ENCODE data around the gene RCOR3.
"Not testable (repeated sequence)": the region's sequence is repeated elsewhere in the genome, so short reads cannot be mapped to it uniquely, and the experiment has no call there.

RCOR3 gene

GRCh38 chr1:211258756-211259637 is at the start of gene RCOR3:
Gene RCOR3, plus strand, starts transcription at chr1:211259366. Its CDS starts 195 bp downstream, at chr1:211259561.
- DNase-seq (ENCODE audit: low spot score) = peak; percentile 87

DNA sequence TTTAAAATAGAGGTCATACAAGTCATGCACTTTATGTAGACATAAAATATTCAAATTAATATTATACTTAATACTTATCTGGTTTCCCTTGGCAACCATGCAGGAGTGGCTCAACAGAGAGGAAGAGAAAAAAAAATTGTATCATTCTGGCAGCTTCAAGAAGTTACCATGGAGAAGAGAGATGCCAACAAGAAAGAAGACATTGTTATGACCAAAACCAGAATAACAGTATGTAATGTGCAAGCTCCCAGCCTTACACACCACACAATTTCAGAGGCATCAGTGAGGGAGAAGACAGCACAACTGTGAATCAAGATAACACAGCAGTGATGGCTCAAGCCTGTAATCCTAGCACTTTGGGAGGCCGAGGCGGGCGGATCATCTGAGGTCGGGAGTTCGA is 49.1 kb upstream of the RCOR3 start:
- no peak for DNase-seq (ENCODE audit: low spot score)

- no peak for DNase-seq (ENCODE audit: low spot score)
These were observed 48.2 kb upstream of the RCOR3 start for GRCh38 chr1:211210965-211211364.

- no peak for DNase-seq (ENCODE audit: low spot score)
These were observed 45.5 kb upstream of the RCOR3 start for GRCh38 chr1:211213702-211214101.

DNA sequence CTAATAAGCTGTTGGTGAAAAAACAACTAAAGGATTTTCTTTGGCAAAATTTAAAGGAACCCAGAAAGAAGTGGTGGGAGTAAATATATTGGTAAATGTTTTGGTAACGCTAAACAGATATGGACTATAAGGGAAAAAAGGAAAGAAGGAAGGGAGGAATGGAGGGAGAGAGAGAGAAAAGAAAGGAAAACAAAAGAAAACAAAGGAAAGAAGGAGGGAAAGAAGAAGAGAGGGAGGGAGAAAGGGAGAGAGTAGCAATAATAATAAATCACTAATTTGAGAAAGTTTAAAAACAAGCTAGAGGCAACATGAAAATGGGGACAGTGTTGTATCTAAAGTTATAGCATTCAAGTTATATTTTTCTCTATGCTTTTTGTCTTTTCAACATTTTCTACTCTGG is 43.6 kb upstream of the RCOR3 start:
- no peak for DNase-seq (ENCODE audit: low spot score)

- no peak for DNase-seq (ENCODE audit: low spot score)
These were observed 41.8 kb upstream of the RCOR3 start for GRCh38 chr1:211217392-211217791.

DNA sequence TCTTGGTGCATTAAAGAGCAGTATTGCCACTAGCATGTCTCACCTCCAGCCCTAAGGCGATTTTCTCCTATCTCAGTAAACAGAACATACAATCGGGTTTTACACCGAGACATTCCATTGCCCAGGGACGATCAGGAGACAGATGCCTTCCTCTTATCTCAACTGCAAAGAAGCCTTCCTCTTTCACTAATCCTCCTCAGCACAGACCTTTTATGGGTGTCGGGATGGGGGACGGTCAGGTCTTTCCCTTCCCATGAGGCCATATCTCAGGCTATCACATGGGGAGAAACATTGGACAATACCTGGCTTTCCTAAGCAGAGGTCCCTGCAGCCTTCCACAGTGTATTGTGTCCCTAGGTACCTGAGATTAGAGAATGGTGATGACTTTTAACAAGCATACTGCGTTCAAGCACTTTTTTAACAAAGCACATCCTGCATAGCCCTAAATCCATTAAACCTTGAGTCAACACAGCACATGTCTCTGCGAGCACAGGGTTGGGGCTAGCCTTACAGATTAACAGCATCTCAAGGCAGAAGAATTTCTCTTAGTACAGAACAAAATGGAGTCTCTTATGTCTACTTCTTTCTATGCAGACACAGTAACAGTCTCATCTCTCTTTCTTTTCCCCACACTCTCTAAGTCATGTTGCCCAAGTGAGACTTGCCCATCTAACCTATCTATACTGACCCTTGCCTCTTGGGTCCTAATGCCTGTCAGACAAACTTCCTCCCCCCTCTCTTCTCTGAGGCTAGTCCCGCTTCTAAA is 36.5 kb upstream of the RCOR3 start:
- not testable (repeated sequence) for DNase-seq (ENCODE audit: low spot score)

- DNase-seq (ENCODE audit: low spot score) = not testable (repeated sequence)
These were observed 30.4 kb upstream of the RCOR3 start for GRCh38 chr1:211228573-211229364.

GRCh38 chr1:211229365-211229759 is 29.8 kb upstream of the RCOR3 start:
- DNase-seq (ENCODE audit: low spot score) = no peak

DNA sequence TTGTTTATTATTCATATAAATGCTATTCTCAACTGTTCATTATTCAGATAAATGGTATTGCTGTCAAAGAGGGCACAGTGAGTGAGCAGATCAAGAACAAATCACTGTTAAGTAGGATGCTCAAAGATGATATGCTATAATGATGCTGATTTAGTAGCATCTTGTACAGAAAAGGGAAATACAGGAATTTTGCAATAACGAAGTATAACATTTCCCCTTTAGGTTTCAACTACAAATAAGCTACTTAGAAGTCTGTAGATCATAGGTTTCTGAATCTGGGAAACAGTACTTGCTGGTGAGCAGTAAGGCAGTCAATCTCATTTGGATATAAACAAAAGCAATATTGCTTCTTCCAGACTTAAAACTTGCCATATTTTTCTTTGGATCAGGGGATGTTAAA is 27.3 kb upstream of the RCOR3 start:
- no peak for DNase-seq (ENCODE audit: low spot score)

DNA sequence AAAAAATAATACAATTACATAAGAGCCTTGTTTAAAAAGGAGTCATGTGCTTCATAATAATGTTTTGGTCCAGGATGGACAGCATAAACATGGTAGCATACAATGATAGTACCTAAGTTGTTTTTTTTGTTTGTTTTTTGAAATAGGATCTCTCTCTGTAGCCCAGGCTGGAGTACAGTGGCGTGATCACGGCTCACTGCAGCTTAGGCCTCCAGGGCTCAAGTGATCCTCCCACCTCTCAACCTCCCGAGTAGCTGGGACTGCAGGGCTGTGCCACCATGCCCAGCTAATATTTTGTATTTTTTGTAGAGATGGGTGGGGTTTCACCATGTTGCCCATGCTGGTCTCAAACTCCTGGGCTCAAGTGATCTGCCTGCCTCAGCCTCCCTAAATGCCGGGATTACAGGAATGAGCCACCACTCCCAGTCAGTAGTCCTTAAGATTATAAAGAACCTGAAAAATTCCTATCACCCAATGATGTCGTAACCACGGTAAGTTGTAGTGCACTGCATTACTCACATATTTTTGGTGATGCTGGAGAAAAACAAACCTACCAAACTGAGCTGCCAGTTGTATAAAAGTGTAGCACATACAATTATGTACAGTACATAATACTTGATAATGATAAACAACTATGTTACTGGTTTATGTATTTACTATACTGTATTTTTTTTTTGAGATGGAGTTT is 22.4 kb upstream of the RCOR3 start:
- no peak for DNase-seq (ENCODE audit: low spot score)

DNA sequence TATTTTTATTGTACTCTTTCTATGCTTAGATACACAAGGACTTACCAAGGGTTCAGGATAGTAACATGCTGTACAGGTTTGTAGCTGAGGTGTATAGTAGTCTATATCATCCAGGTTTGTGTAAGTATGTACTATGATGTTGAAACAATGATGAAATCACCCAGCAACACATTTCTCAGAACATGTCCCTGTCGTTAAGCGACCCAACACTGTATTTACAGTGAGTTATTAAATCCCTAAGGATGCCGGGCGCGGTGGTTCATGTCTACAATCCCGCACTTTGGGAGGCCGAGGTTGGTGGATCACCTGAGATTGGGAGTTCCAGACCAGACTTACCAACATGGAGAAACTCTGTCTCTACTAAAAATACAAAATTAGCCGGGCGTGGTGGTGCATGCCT is 21.6 kb upstream of the RCOR3 start:
- no peak for DNase-seq (ENCODE audit: low spot score)

- not testable (repeated sequence) for DNase-seq (ENCODE audit: low spot score)
These were observed 18.6 kb upstream of the RCOR3 start for GRCh38 chr1:211240567-211240966.

GRCh38 chr1:211241071-211241470 is 18.1 kb upstream of the RCOR3 start:
- DNase-seq (ENCODE audit: low spot score) = no peak

DNA sequence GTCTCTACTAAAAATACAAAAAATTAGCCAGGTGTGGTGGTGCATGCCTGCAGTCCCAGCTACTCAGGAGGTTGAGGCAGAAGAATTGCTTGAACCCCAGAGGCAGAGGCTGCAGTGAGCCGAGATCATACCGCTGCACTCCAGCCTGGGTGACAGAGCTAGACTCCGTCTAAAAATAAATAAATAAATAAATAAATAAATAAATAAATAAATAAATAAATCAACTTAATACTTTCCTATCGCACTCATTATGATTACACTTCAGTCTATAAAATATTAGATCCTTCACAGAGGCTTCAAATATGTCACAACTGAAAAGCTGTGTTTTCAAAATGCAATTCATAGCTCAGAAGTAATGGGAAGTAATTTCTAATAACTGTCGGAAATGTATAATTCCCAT is 15.5 kb upstream of the RCOR3 start:
- DNase-seq (ENCODE audit: low spot score) = not testable (repeated sequence)

DNA sequence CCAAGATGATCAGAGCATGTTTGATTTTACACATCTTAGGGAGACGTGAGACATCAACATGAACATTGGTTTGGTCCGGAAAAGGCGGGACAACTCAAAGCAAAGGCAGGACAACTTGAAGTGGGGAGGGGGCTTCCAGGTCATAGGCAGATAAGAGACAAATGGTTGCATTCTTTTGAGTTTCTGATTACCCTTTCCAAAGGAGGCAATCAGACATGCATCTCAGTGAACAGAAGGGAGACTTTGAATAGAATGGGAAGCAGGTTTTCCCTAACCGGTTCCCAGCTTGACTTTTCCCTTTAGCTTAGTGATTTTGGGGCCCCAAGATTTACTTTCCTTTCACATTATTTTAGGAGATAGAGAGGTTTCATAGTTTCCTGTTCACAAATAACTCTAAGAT is 12.6 kb upstream of the RCOR3 start:
- DNase-seq (ENCODE audit: low spot score) = not testable (repeated sequence)

GRCh38 chr1:211247921-211248320 is 11.2 kb upstream of the RCOR3 start:
- DNase-seq (ENCODE audit: low spot score) = no peak

GRCh38 chr1:211249611-211250010 is 9.6 kb upstream of the RCOR3 start:
- not testable (repeated sequence) for DNase-seq (ENCODE audit: low spot score)

DNA sequence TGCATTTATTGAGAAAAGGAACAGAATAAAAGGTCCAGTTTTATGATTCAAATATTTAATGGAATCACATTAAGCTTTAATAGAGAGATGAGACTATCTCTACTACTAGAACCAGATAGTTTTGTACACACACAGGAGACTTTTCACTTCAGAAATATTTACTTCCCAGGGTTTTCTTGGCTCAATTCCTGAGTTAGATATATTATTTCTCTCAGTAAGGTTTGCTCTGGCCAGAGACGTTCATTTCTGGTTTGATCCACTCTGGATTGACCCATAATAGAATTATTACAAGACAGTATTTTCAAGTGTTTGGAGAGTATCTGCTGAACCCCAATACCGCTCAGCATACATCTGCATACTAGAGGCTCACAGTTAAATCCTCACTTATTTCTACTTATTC is 1.3 kb upstream of the RCOR3 start:
- DNase-seq (ENCODE audit: low spot score) = no peak

DNA sequence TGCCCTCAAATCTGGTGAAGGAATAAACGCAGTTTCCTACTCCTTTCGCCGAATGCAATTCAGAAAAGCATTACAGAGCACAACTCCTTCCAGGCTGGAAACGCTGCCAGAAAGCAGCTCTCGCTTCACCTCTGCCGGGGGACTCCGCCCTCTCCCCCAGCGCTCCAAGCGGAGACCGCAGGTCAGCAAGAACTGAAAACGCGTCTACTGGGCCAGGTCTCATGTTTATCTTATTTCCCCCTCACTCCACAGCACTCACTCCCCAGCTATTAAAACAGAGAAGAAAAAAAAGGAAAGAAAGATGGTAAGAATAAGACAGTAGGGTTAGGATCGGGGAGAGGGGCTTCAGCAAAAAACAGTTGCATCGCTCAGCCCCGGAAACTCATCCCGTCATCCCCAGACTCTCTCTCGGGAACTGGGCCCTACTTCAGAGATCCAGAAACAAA is 833 bp upstream of the RCOR3 start:
- peak; percentile 81 for DNase-seq (ENCODE audit: low spot score)

- DNase-seq (ENCODE audit: low spot score) = peak; percentile 48
These were observed 516 bp downstream of the RCOR3 start for GRCh38 chr1:211259638-211260126.
